NB4 (cell line): ENCODE data around the gene POMP.

Source experiments
- CTCF ChIP-seq: IDR thresholded peaks from one replicate; pipeline ENCODE4 v1.5.1; 2012; ENCODE audit warnings: low read depth, low read length
- POLR2A ChIP-seq: IDR thresholded peaks from 2 replicates; pipeline ENCODE4 v1.6.1; 2011; ENCODE audit warnings: mild to moderate bottlenecking; ENCODE audit not compliant: insufficient read length; ENCODE audit errors: extremely low read depth

- TF ChIP-seq CTCF (no peak), POLR2A (no peak)
Observed at GRCh38 chr13:28680541-28680940, 21.6 kb downstream of the POMP start.
